Activated CD4-positive, alpha-beta memory T cell treated with anti-CD3 and anti-CD28 coated beads for 36 hours (primary cell): ENCODE results near the gene RAD51. TPM values are rescaled to one million over a fixed set of nuclear protein-coding genes. Genes with fewer than 3 reads are reported as not detected.

Experiments used
- CTCF ChIA-PET: fragments of 350-600 bp; sonication (Branson Sonifier 250); formaldehyde crosslinking; loops from one replicate; lab custom pipeline; 2021; ENCODE audit warnings: antibody characterized with exemption, inconsistent platforms; lab: Charles Lee
- POLR2A ChIA-PET: fragments of 350-600 bp; sonication (Branson Sonifier 250); formaldehyde crosslinking; loops from one replicate; lab custom pipeline; 2021; ENCODE audit warnings: antibody characterized with exemption; lab: Charles Lee
- DNase-seq: peaks from one replicate; pipeline ENCODE4 v3.0.0-alpha.2; 2020
- H3K27ac Mint-ChIP-seq: one replicate; pipeline ENCODE4 v1.8.0; 2021; ENCODE audit warnings: mixed read lengths
- H3K27me3 Mint-ChIP-seq: one replicate; pipeline ENCODE4 v1.8.0; 2021; ENCODE audit warnings: mixed read lengths
- H3K36me3 Mint-ChIP-seq: one replicate; pipeline ENCODE4 v1.8.0; 2021; ENCODE audit warnings: mixed read lengths
- H3K4me1 Mint-ChIP-seq: one replicate; pipeline ENCODE4 v1.8.0; 2021; ENCODE audit warnings: low read depth, mixed read lengths
- H3K4me3 Mint-ChIP-seq: one replicate; pipeline ENCODE4 v1.8.0; 2021; ENCODE audit warnings: mild to moderate bottlenecking, mixed read lengths
- H3K9me3 Mint-ChIP-seq: one replicate; pipeline ENCODE4 v1.8.0; 2021; ENCODE audit warnings: mixed read lengths
- intact Hi-C: fragments of 100-400 bp; cut with micrococcal nuclease; formaldehyde crosslinking; loops from one replicate; pipeline ENCODE4 v1.15.1; 2023
- total RNA-seq, 2 experiments: library from RNA; stranded (reverse); gene quantifications; one replicate each; pipeline ENCODE4 v1.2.3, GENCODE V29; 2021

The RAD51 gene
- total RNA-seq, 2 experiments from 2014 or later = 67.1 to 70.0 TPM

DNA sequence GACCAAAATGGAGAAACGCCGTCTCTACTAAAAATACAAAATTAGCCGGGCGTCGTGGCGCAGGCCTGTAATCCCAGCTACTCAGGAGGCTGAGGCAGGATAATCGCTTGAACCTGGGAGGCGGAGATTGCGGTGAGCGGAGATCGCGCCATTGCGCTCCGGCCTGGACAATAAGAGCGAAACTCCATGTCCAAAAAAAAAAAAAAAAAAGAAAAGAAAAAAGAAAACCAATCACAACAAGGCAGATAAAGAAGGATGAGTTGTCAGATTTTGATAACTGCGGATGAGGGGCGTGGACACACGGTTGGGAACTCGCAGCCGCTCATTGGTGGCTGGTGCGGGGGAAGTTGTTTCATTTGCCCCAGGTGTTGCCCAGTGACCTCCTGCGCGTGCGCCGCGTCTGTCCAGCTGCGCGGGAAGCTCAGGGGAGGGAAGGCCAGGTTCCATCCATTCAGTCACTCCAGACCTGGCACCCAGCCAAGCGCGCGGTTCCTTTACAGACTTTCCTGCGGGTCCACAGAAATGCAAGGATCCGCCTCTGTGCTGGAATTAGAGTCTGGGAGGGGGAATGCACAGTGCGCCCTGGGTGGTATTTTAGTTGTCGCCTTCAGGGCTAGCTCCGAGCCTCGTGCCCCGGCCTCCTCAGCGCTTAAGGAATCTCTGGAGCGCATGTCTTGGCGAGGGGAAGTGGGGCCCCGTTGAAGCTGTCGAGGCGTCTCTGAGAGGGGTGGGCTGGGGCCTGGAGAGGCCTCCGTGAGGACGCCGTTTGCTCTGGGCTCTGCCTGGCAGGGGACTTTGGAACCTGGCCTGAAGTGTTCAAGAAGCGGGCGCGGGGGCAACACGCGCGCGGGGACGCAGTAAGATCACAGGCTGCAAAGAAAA lies 68.2 kb downstream of the RAD51 start:
- intact Hi-C loops = loop anchor here (10.0 kb wide), 1 partner anchor 82 kb away; the partner anchor contains the start of gene SPINT1
- H3K27me3 Mint-ChIP-seq = no peaks in the 10 kb centered on the region
- peaks cover 26% of the 10 kb centered on the region for H3K4me1 Mint-ChIP-seq
- ChIA-PET CTCF (interaction anchor here (0.7 to 6.0 kb wide), 5 partner anchors 13 to 131 kb away, joined by 3 to 47 read pairs (median 4); partner anchors contain the start of gene VPS18), POLR2A (interaction anchor here (0.6 to 3.5 kb wide), 5 partner anchors 13 to 131 kb away, joined by 3 to 18 read pairs (median 3); partner anchors contain the start of gene RAD51)
- H3K9me3 Mint-ChIP-seq = no peaks in the 10 kb centered on the region
- peak overlapping the region; percentile 63 for H3K4me3 Mint-ChIP-seq
- H3K27ac Mint-ChIP-seq = peak overlapping the region; percentile 79
- H3K36me3 Mint-ChIP-seq = peaks cover under 1% of the 10 kb centered on the region
- peak; percentile 70 for DNase-seq

- CTCF ChIA-PET = interaction anchor here (0.9 to 6.0 kb wide), 4 partner anchors 20 to 130 kb away, joined by 3 to 47 read pairs (median 6); partner anchors contain the start of gene VPS18
- POLR2A ChIA-PET = interaction anchor here (0.9 to 3.5 kb wide), 6 partner anchors 10 to 130 kb away, joined by 3 to 18 read pairs (median 4); partner anchors contain the start of gene RAD51
- Mint-ChIP-seq H3K9me3 (no peaks in the 10 kb centered on the region), H3K4me1 (peaks cover 30% of the 10 kb centered on the region), H3K4me3 (peak within 1 kb of the TSS; percentile 63), H3K27me3 (no peaks in the 10 kb centered on the region), H3K27ac (peak within 1 kb of the TSS; percentile 79), H3K36me3 (peaks cover 2% of the 10 kb centered on the region)
- DNase-seq = peak; percentile 82
- intact Hi-C loops = loop anchor here (1.0 to 10.0 kb wide), 3 partner anchors 9 to 81 kb away; partner anchors contain the start of genes RMDN3 and SPINT1
Observed at GRCh38 chr15:40763801-40764628, 69.0 kb downstream of the RAD51 start, which contains the start of gene GCHFR. Gene GCHFR, plus strand, starts transcription at chr15:40764068. Its CDS starts 113 bp downstream, at chr15:40764181.

DNA sequence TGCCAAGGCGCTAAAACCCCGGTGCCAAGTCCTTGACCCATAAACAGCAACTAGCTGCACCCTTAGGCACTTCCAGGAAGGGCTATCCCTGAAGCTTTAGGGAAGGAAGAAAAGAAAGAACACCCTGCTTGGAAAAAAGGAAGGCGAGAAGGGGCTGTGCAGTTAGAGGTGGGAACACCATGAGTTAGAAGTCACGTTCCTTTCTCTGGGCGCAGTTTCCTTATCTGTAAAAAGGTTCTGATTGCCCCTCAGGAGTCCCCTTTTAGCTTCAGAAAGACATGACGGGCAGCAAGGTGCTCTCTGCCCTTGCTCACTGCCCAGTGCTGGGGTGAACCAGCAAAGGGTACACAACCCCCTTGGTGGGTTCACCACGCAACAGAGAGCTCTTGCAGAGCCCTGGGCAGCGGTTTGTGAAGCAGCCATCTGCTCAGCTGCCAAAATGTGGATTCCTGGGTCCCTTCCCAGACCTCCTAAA lies 69.7 kb downstream of the RAD51 start:
- no peak for DNase-seq
- peaks cover 37% of the 10 kb centered on the region for H3K4me1 Mint-ChIP-seq
- intact Hi-C loops = loop anchor here (1.0 to 10.0 kb wide), 6 partner anchors 9 to 197 kb away; partner anchors contain the start of genes CCDC32, DNAJC17, RMDN3 and RPUSD2
- H3K27ac Mint-ChIP-seq = peak overlapping the region; percentile 79
- H3K4me3 Mint-ChIP-seq = peak overlapping the region; percentile 63
- H3K36me3 Mint-ChIP-seq = peaks cover 2% of the 10 kb centered on the region
- ChIA-PET CTCF (interaction anchor here (0.9 to 6.0 kb wide), 2 partner anchors 20 to 29 kb away, joined by 3 to 47 read pairs; no protein-coding TSS in a partner anchor), POLR2A (interaction anchor here (1.0 to 3.5 kb wide), 3 partner anchors 10 to 69 kb away, joined by 3 to 18 read pairs (median 4); partner anchors contain the start of gene RAD51)
- H3K9me3 Mint-ChIP-seq = no peaks in the 10 kb centered on the region
- no peaks in the 10 kb centered on the region for H3K27me3 Mint-ChIP-seq

- intact Hi-C loops = loop anchor here (5.0 to 10.0 kb wide), 2 partner anchors 78 to 199 kb away; partner anchors contain the start of genes CCDC32, RPUSD2 and SPINT1
- ChIA-PET CTCF (interaction anchor here (1.2 to 6.0 kb wide), 3 partner anchors 18 to 92 kb away, joined by 3 to 47 read pairs (median 3); no protein-coding TSS in a partner anchor), POLR2A (interaction anchor here (0.6 to 1.5 kb wide), 3 partner anchors 8 to 133 kb away, joined by 3 to 4 read pairs (median 3); partner anchors contain the start of gene RAD51)
- Mint-ChIP-seq H3K27ac (peak overlapping the region; percentile 6), H3K4me1 (peaks cover 43% of the 10 kb centered on the region), H3K9me3 (no peaks in the 10 kb centered on the region), H3K36me3 (peaks cover 2% of the 10 kb centered on the region), H3K27me3 (no peaks in the 10 kb centered on the region), H3K4me3 (no peak overlapping the region)
- DNase-seq = no peak
Observed at GRCh38 chr15:40766194-40766815, 71.3 kb downstream of the RAD51 start.

DNA sequence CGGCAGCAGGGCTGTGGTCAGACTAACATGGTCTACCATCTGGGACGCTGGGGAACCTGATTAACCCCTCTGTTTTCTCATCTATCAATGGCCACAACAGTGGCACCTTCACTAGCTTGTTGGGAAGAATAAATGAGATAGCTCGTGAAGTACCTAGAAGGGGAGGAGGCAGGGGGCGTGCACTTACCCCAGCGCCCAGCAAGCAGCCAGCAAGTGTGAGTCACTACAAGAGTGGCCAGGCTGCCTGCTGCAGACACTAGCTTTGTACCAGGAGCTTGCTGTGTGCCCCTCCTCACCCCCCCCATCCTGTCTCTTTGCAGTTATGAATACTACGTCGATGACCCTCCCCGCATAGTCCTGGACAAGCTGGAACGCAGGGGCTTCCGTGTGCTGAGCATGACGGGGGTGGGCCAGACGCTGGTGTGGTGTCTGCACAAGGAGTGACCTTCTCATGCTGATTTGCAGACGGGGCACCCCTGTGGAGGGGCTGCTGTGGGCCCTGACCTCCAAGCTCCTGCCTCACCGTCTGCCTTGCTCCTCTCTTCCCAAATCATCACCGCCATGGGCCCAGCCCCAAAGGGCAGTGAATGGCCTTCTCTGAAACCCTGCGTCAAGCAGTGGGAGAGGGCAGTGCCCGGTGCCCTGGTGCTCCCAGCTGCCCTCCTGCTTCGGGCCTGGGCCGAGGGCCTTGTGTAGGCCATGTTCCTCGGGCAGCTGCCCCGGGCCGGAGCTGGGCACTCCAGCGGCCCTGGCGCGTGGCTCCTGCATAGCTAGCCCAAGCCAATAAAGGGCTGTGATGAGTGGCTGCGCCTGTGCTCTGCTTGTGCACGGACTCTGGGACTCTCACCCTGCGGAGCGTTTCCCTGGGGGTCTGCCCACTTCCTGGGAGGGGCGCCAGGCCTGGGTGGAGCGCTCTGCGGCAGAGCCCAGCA lies 72.2 kb downstream of the RAD51 start:
- POLR2A ChIA-PET = interaction anchor here (1.5 kb wide), 1 partner anchor 72 kb away, joined by 3 read pairs; the partner anchor contains the start of gene RAD51

DNA sequence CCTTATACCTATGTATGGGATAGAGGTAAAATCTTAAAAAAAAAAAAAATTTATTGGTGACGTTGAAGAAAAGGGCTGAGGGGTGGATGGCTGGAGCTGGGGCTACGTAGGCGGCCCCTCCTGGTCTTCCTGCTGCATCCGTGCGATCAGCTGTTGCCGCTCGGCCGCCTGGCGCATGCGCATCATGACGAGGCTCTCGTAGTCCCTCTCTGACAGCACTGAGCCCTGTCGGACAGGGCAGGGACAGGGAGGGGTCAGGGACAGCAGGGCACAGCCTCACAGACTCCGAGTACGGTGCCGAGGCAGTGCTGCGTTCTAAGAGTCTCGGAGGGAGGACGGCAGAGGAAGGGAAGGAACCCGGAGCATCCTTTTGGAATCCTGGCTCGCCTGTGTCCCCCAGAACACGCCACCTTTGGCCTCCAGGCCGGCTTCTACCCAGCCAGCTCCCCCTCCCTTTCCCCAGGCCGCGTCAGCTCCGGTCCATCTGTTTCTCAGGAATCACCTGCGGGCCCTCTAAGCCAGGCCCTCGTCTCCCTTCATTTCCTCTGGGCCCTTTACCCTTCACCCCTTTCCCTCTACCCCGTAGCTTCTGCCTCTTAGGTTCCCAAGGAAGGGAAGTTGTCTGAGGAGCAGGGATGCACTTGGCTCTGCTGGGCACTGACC lies 73.0 kb downstream of the RAD51 start:
- H3K4me3 Mint-ChIP-seq = no peak overlapping the region
- no peak overlapping the region for H3K27ac Mint-ChIP-seq
- no peaks in the 10 kb centered on the region for H3K27me3 Mint-ChIP-seq
- no peaks in the 10 kb centered on the region for H3K9me3 Mint-ChIP-seq
- CTCF ChIA-PET = interaction anchor here (0.6 to 1.1 kb wide), 2 partner anchors 10 to 14 kb away, joined by 3 read pairs; no protein-coding TSS in a partner anchor
- DNase-seq = no peak
- peaks cover 41% of the 10 kb centered on the region for H3K4me1 Mint-ChIP-seq
- POLR2A ChIA-PET = interaction anchor here (1.5 kb wide), 1 partner anchor 73 kb away, joined by 3 read pairs; the partner anchor contains the start of gene RAD51
- peaks cover 2% of the 10 kb centered on the region for H3K36me3 Mint-ChIP-seq
- intact Hi-C loops = loop anchor here (5.0 to 10.0 kb wide), 2 partner anchors 77 to 201 kb away; partner anchors contain the start of genes CCDC32, RPUSD2 and SPINT1

More for the DNA sequence above, 72.2 kb downstream of the RAD51 start:
- no peaks in the 10 kb centered on the region for H3K27me3 Mint-ChIP-seq
- H3K9me3 Mint-ChIP-seq = no peaks in the 10 kb centered on the region
- H3K4me1 Mint-ChIP-seq = peaks cover 43% of the 10 kb centered on the region
- H3K4me3 Mint-ChIP-seq = no peak overlapping the region
- H3K27ac Mint-ChIP-seq = no peak overlapping the region
- peaks cover 2% of the 10 kb centered on the region for H3K36me3 Mint-ChIP-seq
- CTCF ChIA-PET = interaction anchor here (1.2 to 6.0 kb wide), 3 partner anchors 18 to 91 kb away, joined by 3 to 47 read pairs (median 3); no protein-coding TSS in a partner anchor
- no peak for DNase-seq
- intact Hi-C loops = loop anchor here (5.0 to 10.0 kb wide), 2 partner anchors 78 to 200 kb away; partner anchors contain the start of genes CCDC32, RPUSD2 and SPINT1

DNA sequence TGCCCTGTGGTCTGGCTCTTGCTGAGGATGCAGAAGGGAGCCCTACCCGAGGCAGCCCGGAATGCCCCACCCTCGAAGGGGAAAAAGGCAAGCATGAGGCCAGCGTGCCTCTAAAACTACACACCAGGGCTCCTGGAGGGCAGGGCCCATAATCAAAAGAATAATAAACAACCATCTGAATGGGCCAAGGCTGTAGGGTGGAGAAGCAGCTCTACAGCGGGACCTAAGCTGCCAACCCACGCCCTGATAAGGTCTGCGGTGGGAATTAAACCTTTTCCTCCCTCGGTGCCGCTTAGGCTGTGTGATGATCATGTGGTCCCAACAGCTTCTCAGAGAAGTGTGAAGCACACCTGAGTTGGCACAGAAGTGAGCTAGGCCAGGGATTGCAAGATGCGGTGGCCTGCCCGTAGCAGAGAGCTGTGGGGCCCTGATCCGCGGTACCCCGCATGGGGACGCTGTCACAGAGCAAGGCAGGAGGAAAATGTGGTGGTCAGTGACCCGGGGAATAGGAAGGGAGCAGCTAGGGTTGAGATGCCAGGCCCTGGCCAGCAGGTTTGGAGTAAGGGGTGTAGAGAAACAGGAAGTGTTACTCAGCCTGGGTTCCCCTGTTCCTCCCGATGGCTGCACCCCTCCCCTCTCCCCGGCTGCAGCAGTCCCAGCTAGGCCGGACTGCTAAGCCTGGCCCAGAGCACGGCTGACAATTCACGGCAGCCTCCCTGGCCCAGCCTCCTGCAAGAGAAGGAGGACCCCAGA lies 73.7 kb downstream of the RAD51 start:
- peaks cover 5% of the 10 kb centered on the region for H3K36me3 Mint-ChIP-seq
- H3K27me3 Mint-ChIP-seq = no peaks in the 10 kb centered on the region
- no peaks in the 10 kb centered on the region for H3K9me3 Mint-ChIP-seq
- ChIA-PET POLR2A (interaction anchor here (1.1 to 1.2 kb wide), 2 partner anchors 25 to 173 kb away, joined by 3 to 4 read pairs; no protein-coding TSS in a partner anchor), CTCF (interaction anchor here (0.6 to 2.1 kb wide), 3 partner anchors 10 to 89 kb away, joined by 3 to 4 read pairs (median 3); no protein-coding TSS in a partner anchor)
- DNase-seq = no peak
- H3K27ac Mint-ChIP-seq = peak overlapping the region; percentile 60
- H3K4me1 Mint-ChIP-seq = peaks cover 33% of the 10 kb centered on the region
- no peak overlapping the region for H3K4me3 Mint-ChIP-seq
- intact Hi-C loops = loop anchor here (5.0 to 10.0 kb wide), 2 partner anchors 76 to 201 kb away; partner anchors contain the start of genes CCDC32, RPUSD2 and SPINT1

GRCh38 chr15:40769274-40770146 lies 74.5 kb downstream of the RAD51 start, which contains the start of gene C15orf62:
Gene C15orf62, plus strand, starts transcription at chr15:40769980. Its CDS starts 516 bp downstream, at chr15:40770496.
- H3K4me1 Mint-ChIP-seq = peaks cover 32% of the 10 kb centered on the region
- peak within 1 kb of the TSS; percentile 60 for H3K27ac Mint-ChIP-seq
- H3K36me3 Mint-ChIP-seq = peaks cover 8% of the 10 kb centered on the region
- peak; percentile 57 for DNase-seq
- ChIA-PET POLR2A (interaction anchor here (0.6 to 1.2 kb wide), 5 partner anchors 25 to 172 kb away, joined by 3 to 4 read pairs (median 3); partner anchors contain the start of gene RAD51), CTCF (interaction anchor here (1.1 to 2.1 kb wide), 2 partner anchors 13 to 88 kb away, joined by 4 read pairs; no protein-coding TSS in a partner anchor)
- H3K27me3 Mint-ChIP-seq = no peaks in the 10 kb centered on the region
- intact Hi-C loops = loop anchor here (5.0 to 10.0 kb wide), 2 partner anchors 75 to 202 kb away; partner anchors contain the start of genes CCDC32, RPUSD2 and SPINT1
- H3K9me3 Mint-ChIP-seq = no peaks in the 10 kb centered on the region
- no peak within 1 kb of the TSS for H3K4me3 Mint-ChIP-seq
